Measurements from ENCODE around the gene SPTSSB.

Gene SPTSSB

DNA sequence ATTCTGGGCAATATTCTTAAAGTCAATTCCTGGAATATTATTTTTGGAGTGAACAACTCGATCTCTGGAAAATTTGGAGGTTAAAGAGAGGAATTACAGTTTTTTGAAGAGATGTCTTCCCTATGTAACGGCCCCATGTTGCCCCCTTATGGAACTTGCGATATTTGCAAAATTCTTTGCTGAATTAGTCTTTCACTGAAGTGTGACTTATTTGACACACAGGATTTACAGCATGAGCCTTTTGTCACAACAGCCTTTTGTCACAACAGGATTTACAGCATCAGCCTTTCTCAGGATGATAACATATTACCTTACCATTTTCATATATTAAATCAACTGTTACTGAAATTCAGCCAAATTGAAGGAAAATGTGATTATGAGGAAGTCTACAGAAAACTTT, 37.8 kb upstream of the SPTSSB start:
- Histone ChIP-seq H3K79me2 (no peaks in the 10 kb centered on the region), H3K9ac (no peak overlapping the region), H3K4me1 (no peaks in the 10 kb centered on the region), H2AFZ (no peak overlapping the region), H3K27ac (no peak overlapping the region), H3K9me3 (ENCODE audit: control insufficient read depth, low read length) (no peaks in the 10 kb centered on the region), H3K4me3 (ENCODE audit: low read depth, low read length) (no peak overlapping the region), H3K4me2 (ENCODE audit: low read length) (no peak overlapping the region), H3K36me3 (ENCODE audit: control insufficient read depth, insufficient read depth, low read length) (no peaks in the 10 kb centered on the region), H3K27me3 (ENCODE audit: control insufficient read depth, insufficient read depth, low read length) (no peaks in the 10 kb centered on the region)
- TF ChIP-seq CTCF (IDR thresholded peaks at IDR 0.05), result peak; percentile 26

DNA sequence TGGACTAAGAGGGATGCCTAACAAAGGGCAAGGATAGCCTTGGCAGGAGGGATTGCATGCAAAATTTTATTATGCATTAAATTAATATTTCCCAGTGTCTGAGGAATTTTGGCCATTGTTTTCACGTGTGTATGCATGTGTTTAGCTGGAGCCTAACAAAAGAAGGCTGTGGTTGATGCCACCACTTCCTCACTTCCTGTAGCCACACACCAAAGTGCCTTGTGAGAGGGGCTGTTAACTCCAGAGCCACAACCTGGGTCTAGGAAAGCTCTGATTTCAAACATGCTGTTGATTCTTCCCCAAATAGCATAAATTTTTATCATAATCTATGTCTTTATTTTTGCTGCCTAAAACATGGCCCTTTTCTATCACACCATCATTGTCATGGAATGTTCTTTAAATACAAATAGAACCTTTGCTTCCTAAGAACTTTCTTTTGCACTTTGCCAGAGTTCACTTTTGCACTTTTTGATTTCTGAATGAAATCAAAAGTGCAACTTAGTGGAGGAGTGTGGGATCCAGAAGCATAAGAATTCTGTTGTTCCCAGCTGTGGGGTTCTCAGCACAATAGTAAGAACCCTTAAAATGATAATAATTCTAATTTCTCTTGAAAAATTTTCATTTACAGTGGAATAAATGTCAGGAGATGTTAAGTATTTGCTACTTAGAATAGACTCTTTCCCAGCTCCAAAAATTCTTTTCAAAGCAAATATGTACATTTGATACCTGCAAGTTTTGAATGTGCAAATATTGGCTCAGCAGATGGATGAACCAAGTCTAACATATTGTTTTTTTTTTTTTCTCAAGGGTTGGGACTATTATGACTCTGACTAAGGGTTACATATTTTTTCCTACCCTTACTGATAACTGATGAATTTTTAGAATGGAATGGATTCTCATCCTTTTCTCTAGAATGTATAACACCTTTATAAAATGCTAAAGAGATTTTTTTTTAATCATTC, 35.6 kb upstream of the SPTSSB start:
- Histone ChIP-seq H3K9me3 (ENCODE audit: control insufficient read depth, low read length) (no peaks in the 10 kb centered on the region), H3K4me2 (ENCODE audit: low read length) (no peak overlapping the region), H2AFZ (no peak overlapping the region), H3K36me3 (ENCODE audit: control insufficient read depth, insufficient read depth, low read length) (no peaks in the 10 kb centered on the region), H3K9ac (no peak overlapping the region), H3K4me1 (no peaks in the 10 kb centered on the region), H3K79me2 (no peaks in the 10 kb centered on the region), H3K27ac (no peak overlapping the region), H3K4me3 (ENCODE audit: low read depth, low read length) (no peak overlapping the region), H3K27me3 (ENCODE audit: control insufficient read depth, insufficient read depth, low read length) (no peaks in the 10 kb centered on the region)
- no peak for TF ChIP-seq CTCF (IDR thresholded peaks at IDR 0.05)

DNA sequence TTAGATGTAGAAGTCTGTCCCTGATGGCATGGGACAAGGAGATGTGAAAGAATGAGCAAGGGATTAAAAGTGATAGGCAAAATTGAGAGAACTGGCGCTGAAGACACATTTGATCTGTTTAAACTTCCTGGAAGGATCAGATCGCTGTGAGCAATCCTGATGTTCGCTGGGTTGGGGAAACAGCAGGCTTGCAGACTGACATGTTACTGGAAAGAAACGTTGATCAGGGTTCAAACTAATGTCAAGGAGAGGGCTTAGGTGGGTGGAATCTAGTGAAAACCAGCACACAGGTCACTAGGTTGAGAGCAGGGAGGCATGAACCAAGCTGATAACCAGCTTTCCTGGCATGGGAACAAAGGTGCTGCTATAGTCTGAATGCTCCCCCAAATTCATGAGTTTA, 34.5 kb upstream of the SPTSSB start:
- Histone ChIP-seq H3K27ac (no peak overlapping the region), H3K4me3 (ENCODE audit: low read depth, low read length) (no peak overlapping the region), H3K36me3 (ENCODE audit: control insufficient read depth, insufficient read depth, low read length) (no peaks in the 10 kb centered on the region), H3K4me1 (no peaks in the 10 kb centered on the region), H3K9me3 (ENCODE audit: control insufficient read depth, low read length) (no peaks in the 10 kb centered on the region), H3K27me3 (ENCODE audit: control insufficient read depth, insufficient read depth, low read length) (no peaks in the 10 kb centered on the region), H3K79me2 (no peaks in the 10 kb centered on the region), H3K9ac (no peak overlapping the region), H3K4me2 (ENCODE audit: low read length) (no peak overlapping the region), H2AFZ (no peak overlapping the region)
- no peak for TF ChIP-seq CTCF (IDR thresholded peaks at IDR 0.05)

DNA sequence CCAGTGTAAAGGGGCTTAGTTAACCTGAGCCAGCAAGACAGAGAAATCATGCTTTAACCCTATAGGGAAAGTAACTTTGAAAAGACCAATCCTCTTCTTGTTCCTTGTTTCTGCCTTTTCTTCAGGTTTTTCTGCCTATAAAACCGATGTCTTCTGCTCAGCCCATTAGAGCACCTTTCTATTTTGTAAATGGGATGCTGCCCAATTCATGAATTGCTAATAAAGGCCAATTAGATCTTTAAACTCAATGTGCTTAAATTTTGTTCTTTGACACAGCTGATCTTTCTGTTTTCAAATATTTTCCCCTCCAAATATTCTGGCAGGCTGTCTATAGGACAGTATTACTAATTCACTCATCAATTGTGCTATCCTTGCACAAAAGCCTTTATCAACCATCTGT, 33.8 kb upstream of the SPTSSB start:
- Histone ChIP-seq H3K9me3 (ENCODE audit: control insufficient read depth, low read length) (no peaks in the 10 kb centered on the region), H3K4me2 (ENCODE audit: low read length) (no peak overlapping the region), H2AFZ (no peak overlapping the region), H3K4me3 (ENCODE audit: low read depth, low read length) (no peak overlapping the region), H3K4me1 (no peaks in the 10 kb centered on the region), H3K27me3 (ENCODE audit: control insufficient read depth, insufficient read depth, low read length) (no peaks in the 10 kb centered on the region), H3K79me2 (no peaks in the 10 kb centered on the region), H3K9ac (no peak overlapping the region), H3K27ac (no peak overlapping the region), H3K36me3 (ENCODE audit: control insufficient read depth, insufficient read depth, low read length) (no peaks in the 10 kb centered on the region)
- TF ChIP-seq CTCF (IDR thresholded peaks at IDR 0.05), result no peak

DNA sequence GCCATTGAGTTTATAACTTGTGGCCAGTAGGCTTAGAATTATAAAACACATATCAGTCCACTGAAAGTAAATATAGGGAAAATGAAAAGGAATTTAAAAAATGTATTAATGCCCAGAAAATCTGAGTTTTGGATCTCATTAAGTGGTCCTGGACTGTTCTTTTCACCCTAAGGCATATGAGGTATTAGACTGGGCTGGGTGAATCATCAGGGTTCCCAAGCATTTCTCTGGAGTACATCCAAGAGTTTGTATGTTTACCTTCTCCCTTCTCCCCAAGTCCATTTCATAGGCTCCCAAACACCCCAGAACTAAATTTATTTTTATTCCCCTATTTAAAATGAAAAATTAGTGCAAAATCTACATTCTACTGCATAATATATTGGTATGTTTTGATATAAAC, 31.9 kb upstream of the SPTSSB start:
- Histone ChIP-seq H3K9ac (no peak overlapping the region), H3K4me1 (no peaks in the 10 kb centered on the region), H3K4me3 (ENCODE audit: low read depth, low read length) (no peak overlapping the region), H3K27me3 (ENCODE audit: control insufficient read depth, insufficient read depth, low read length) (no peaks in the 10 kb centered on the region), H3K9me3 (ENCODE audit: control insufficient read depth, low read length) (no peaks in the 10 kb centered on the region), H2AFZ (no peak overlapping the region), H3K27ac (no peak overlapping the region), H3K79me2 (no peaks in the 10 kb centered on the region), H3K36me3 (ENCODE audit: control insufficient read depth, insufficient read depth, low read length) (no peaks in the 10 kb centered on the region), H3K4me2 (ENCODE audit: low read length) (no peak overlapping the region)
- TF ChIP-seq CTCF (IDR thresholded peaks at IDR 0.05), result no peak

Measured in parathyroid adenoma (tissue), 2 donors.